ENCODE data around the gene CNTNAP2. TPM values are rescaled to one million over a fixed set of nuclear protein-coding genes. Genes with fewer than 3 reads are reported as not detected.

CNTNAP2 gene
- total and polyA plus RNA-seq, 2 of the 13 experiments (the other 11 are each of a cell fraction or from before 2014, with no cell fraction given) = 0.40 to 0.42 TPM

DNA sequence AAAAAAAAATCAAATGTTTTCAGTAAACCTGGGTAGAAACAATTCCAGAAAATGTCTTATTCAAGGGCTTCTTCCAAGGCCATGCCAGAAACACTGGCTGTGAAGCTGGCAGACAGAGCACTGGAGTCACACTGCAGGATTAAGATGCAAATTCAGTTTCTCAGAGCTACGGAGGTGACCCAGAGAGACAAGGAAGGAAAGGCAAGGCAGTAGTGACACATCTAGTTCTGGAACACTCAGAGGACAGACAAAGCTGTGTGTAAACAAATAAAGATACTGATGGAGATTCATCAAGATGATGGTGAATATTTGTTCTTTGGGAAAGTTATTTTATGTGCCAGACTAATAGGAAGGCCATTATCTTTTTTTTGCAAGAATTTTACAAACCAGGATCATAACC, 1865.7 kb downstream of the CNTNAP2 start:
- CTCF ChIA-PET (ENCODE audit: low intra/inter-chr PET ratio, low total read pairs) = no interaction called here
- in situ Hi-C loops (cut with HindIII; ENCODE audit: extremely low pct_ligation_motif_present, low pct_unique_long_range_greater_than_20kb) = no loop called here
- ATAC-seq (no peak), FAIRE-seq (no peak), DNase-seq (ENCODE audit: low spot score) (no peak)
- intact Hi-C loops (cut with micrococcal nuclease; ENCODE audit: unreplicated experiment) = no loop called here
- POLR2A ChIA-PET = no interaction called here
- Histone ChIP-seq H3K4me1 (ENCODE audit: insufficient read depth, low read length) (no peaks in the 10 kb centered on the region), H3K27ac (ENCODE audit: extremely low read length, insufficient read depth, low read length) (no peak overlapping the region), H4K20me1 (ENCODE audit: insufficient read depth, low read length) (no peaks in the 10 kb centered on the region), H3K4me3 (replicated peaks in 1 of 3; ENCODE audit: insufficient read depth in 1 of 3, low read depth in 2 of 3, low read length in 3 of 3) (no peak overlapping the region), H3K27me3 (ENCODE audit: control insufficient read depth in 1 of 2, insufficient read depth in 2 of 2, low read length in 2 of 2) (no peaks in the 10 kb centered on the region), H3K9ac (ENCODE audit: insufficient read depth, low read depth, low read length) (no peak overlapping the region), H3K79me2 (ENCODE audit: insufficient read depth, low read length) (no peaks in the 10 kb centered on the region), H3K36me3 (replicated peaks in 1 of 2; ENCODE audit: control insufficient read depth in 1 of 2, insufficient read depth in 2 of 2, low read length in 2 of 2) (no peaks in the 10 kb centered on the region), H2AFZ (ENCODE audit: low read length) (no peak overlapping the region), H3K9me3 (ENCODE audit: low read length) (no peaks in the 10 kb centered on the region), H3K4me2 (ENCODE audit: low read depth, low read length) (no peak overlapping the region)
- no TSS peak for BruUV-seq (replicated peaks)
- TF ChIP-seq HOXA5 (CRISPR knock-in tag; IDR thresholded peaks at IDR 0.05) (no peak), MAF1 (CRISPR knock-in tag; IDR thresholded peaks at IDR 0.05; ENCODE audit: borderline replicate concordance) (no peak), ZBTB7B (CRISPR knock-in tag; IDR thresholded peaks at IDR 0.05) (no peak), ATRX (CRISPR knock-in tag; IDR thresholded peaks at IDR 0.05; ENCODE audit: borderline replicate concordance) (no peak), TEAD2 (CRISPR knock-in tag; IDR thresholded peaks at IDR 0.05) (no peak), MED1 (CRISPR knock-in tag; IDR thresholded peaks at IDR 0.05) (no peak), ZNF747 (CRISPR knock-in tag; IDR thresholded peaks at IDR 0.05; ENCODE audit: borderline replicate concordance) (no peak), NFKBIZ (CRISPR knock-in tag; IDR thresholded peaks at IDR 0.05) (no peak)
- TF ChIP-seq, protein P1, sequence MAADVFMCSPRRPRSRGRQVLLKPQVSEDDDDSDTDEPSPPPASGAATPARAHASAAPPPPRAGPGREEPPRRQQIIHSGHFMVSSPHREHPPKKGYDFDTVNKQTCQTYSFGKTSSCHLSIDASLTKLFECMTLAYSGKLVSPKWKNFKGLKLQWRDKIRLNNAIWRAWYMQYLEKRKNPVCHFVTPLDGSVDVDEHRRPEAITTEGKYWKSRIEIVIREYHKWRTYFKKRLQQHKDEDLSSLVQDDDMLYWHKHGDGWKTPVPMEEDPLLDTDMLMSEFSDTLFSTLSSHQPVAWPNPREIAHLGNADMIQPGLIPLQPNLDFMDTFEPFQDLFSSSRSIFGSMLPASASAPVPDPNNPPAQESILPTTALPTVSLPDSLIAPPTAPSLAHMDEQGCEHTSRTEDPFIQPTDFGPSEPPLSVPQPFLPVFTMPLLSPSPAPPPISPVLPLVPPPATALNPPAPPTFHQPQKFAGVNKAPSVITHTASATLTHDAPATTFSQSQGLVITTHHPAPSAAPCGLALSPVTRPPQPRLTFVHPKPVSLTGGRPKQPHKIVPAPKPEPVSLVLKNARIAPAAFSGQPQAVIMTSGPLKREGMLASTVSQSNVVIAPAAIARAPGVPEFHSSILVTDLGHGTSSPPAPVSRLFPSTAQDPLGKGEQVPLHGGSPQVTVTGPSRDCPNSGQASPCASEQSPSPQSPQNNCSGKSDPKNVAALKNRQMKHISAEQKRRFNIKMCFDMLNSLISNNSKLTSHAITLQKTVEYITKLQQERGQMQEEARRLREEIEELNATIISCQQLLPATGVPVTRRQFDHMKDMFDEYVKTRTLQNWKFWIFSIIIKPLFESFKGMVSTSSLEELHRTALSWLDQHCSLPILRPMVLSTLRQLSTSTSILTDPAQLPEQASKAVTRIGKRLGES (CRISPR knock-in tag; IDR thresholded peaks at IDR 0.05; ENCODE audit: borderline replicate concordance) = no peak
- TF ChIP-seq, protein P2, sequence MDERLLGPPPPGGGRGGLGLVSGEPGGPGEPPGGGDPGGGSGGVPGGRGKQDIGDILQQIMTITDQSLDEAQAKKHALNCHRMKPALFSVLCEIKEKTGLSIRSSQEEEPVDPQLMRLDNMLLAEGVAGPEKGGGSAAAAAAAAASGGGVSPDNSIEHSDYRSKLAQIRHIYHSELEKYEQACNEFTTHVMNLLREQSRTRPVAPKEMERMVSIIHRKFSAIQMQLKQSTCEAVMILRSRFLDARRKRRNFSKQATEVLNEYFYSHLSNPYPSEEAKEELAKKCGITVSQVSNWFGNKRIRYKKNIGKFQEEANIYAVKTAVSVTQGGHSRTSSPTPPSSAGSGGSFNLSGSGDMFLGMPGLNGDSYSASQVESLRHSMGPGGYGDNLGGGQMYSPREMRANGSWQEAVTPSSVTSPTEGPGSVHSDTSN (CRISPR knock-in tag; IDR thresholded peaks at IDR 0.05) = no peak
- TF ChIP-seq, protein P3, sequence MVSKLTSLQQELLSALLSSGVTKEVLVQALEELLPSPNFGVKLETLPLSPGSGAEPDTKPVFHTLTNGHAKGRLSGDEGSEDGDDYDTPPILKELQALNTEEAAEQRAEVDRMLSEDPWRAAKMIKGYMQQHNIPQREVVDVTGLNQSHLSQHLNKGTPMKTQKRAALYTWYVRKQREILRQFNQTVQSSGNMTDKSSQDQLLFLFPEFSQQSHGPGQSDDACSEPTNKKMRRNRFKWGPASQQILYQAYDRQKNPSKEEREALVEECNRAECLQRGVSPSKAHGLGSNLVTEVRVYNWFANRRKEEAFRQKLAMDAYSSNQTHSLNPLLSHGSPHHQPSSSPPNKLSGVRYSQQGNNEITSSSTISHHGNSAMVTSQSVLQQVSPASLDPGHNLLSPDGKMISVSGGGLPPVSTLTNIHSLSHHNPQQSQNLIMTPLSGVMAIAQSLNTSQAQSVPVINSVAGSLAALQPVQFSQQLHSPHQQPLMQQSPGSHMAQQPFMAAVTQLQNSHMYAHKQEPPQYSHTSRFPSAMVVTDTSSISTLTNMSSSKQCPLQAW (CRISPR knock-in tag; IDR thresholded peaks at IDR 0.05) = no peak
- 4% methylated on average over 1 of the region's 1 CpG for WGBS (ENCODE audit: low lambda C conversion rate)
